IMR-90 (cell line): ENCODE measurements around the gene TMEM163.

ENCODE experiments used
- BHLHE40 ChIP-seq: fragments of 150-350 bp; IDR thresholded peaks from 2 replicates; pipeline ENCODE4 v1.6.1; 2016; ENCODE audit warnings: mild to moderate bottlenecking, low read depth, low read length
- CHD1 ChIP-seq: IDR thresholded peaks from 2 replicates; pipeline ENCODE4 v1.6.1; 2012; ENCODE audit warnings: low read depth, low read length, improper control_type of control experiment
- CTCF ChIP-seq: conservative IDR thresholded peaks from 2 replicates; pipeline ENCODE4 v1.5.1; 2012; ENCODE audit warnings: mild to moderate bottlenecking, low read depth, low read length, improper control_type of control experiment
- ELK1 ChIP-seq: fragments of 150-350 bp; IDR thresholded peaks from 2 replicates; pipeline ENCODE4 v1.6.1; 2016; ENCODE audit warnings: low read depth, mild to moderate bottlenecking, low read length, moderate library complexity, borderline replicate concordance
- FOS ChIP-seq: fragments of 150-350 bp; IDR thresholded peaks from 2 replicates; pipeline ENCODE4 v1.6.1; 2016; ENCODE audit warnings: low read depth, low read length
- POLR2A ChIP-seq: IDR thresholded peaks from 2 replicates; pipeline ENCODE4 v1.6.1; 2012; ENCODE audit warnings: mild to moderate bottlenecking, low read depth, low read length

- TF ChIP-seq CTCF (no peak), BHLHE40 (no peak), FOS (no peak), ELK1 (no peak), CHD1 (no peak), POLR2A (no peak)
These were observed 260.3 kb downstream of the TMEM163 start for GRCh38 chr2:134458473-134458853.
